ENCODE results near the gene FMNL1. TPM values are rescaled to one million over a fixed set of nuclear protein-coding genes. Genes with fewer than 3 reads are reported as not detected.
A peak's percentile ranks its signal among the peaks of the same experiment; 100 is the strongest.

Gene FMNL1
- polyA plus RNA-seq, 2 of the 4 experiments (the other 2 are of a cell fraction), result 8.6 to 43.9 TPM

GRCh38 chr17:45282683-45283644 lies 61.3 kb downstream of the FMNL1 start:
- DNase-seq (ENCODE audit: low read depth in 1 of 2, low spot score in 1 of 2) (no peak), ATAC-seq (peak; percentile 32 to 49; a peak in 3 of 6 replicates), FAIRE-seq (no peak)
- 80% methylated on average over 21 of the region's 21 CpGs for WGBS (ENCODE audit: missing lambda C conversion rate)
- ChIA-PET CTCF (interaction anchor here (0.7 to 34.8 kb wide), 17 partner anchors 11 to 145 kb away, joined by 3 to 1120 read pairs (median 5); partner anchors contain the start of gene MAP3K14), POLR2A (interaction anchor here (1.2 kb wide), 1 partner anchor 10 kb away, joined by 3 read pairs; no protein-coding TSS in a partner anchor)
- no peak overlapping the region for H3K4me3 ChIP-seq
- H3K27ac ChIP-seq, result peak overlapping the region; percentile 16 to 74; a peak in 3 of 6 replicates
- no peak for TF ChIP-seq REST (IDR thresholded peaks at IDR 0.05)
- TF ChIP-seq HDAC2 (IDR thresholded peaks at IDR 0.05), result no peak
- TF ChIP-seq FOSL2 (IDR thresholded peaks at IDR 0.05), result no peak
- peak; percentile 40; the same call in 1 of the 2 replicates for TF ChIP-seq FOSL2 (CRISPR knock-in tag; IDR thresholded peaks at IDR 0.05)
- H3K4me1 ChIP-seq, result peaks cover 34% of the 10 kb centered on the region
- no peaks in the 10 kb centered on the region for H3K9me3 ChIP-seq
- H3K4me2 ChIP-seq, result no peak overlapping the region

GRCh38 chr17:45283711-45284110 lies 62.0 kb downstream of the FMNL1 start:
- FAIRE-seq, result no peak
- no peak overlapping the region for H3K4me2 ChIP-seq

GRCh38 chr17:45284176-45285140 lies 62.8 kb downstream of the FMNL1 start:
- Histone ChIP-seq H3K4me2 (no peak overlapping the region), H3K4me3 (no peak overlapping the region), H3K27ac (peak overlapping the region; percentile 49 to 74; a peak in 5 of 6 replicates), H3K4me1 (peaks cover 28% of the 10 kb centered on the region), H3K9me3 (no peaks in the 10 kb centered on the region)
- ChIA-PET CTCF (interaction anchor here (0.7 to 34.8 kb wide), 20 partner anchors 9 to 149 kb away, joined by 3 to 1120 read pairs (median 6); partner anchors contain the start of genes ACBD4 and MAP3K14), POLR2A (interaction anchor here (1.2 to 1.4 kb wide), 2 partner anchors 9 to 87 kb away, joined by 3 read pairs; no protein-coding TSS in a partner anchor)
- WGBS (ENCODE audit: missing lambda C conversion rate), result 88% methylated on average over 21 of the region's 21 CpGs
- FAIRE-seq (no peak), ATAC-seq (peak; percentile 41 to 60; a peak in 4 of 6 replicates), DNase-seq (ENCODE audit: low read depth in 1 of 2, low spot score in 1 of 2) (peak in 1 of 2 experiments; percentile 65)
- TF ChIP-seq HOXB13 (CRISPR knock-in tag; IDR thresholded peaks at IDR 0.05; ENCODE audit: low read depth) (no peak), GATA3 (IDR thresholded peaks at IDR 0.05; ENCODE audit: borderline replicate concordance) (no peak), RAD21 (conservative IDR thresholded peaks at IDR 0.05 in 1 of 2, IDR thresholded peaks at IDR 0.05 in 1 of 2) (peak; percentile 28 to 34; a peak in 3 of 5 replicates), CEBPB (IDR thresholded peaks at IDR 0.05) (no peak), TFCP2L1 (CRISPR knock-in tag; IDR thresholded peaks at IDR 0.05) (no peak), ATOH8 (CRISPR knock-in tag; IDR thresholded peaks at IDR 0.05; ENCODE audit: low read depth) (no peak), E2F6 (IDR thresholded peaks at IDR 0.05; ENCODE audit: borderline replicate concordance, low read depth) (no peak), RARB (CRISPR knock-in tag; IDR thresholded peaks at IDR 0.05) (no peak), RFX5 (IDR thresholded peaks at IDR 0.05) (no peak), PHF8 (IDR thresholded peaks at IDR 0.05; ENCODE audit: borderline replicate concordance, low read depth) (no peak), BCL3 (IDR thresholded peaks at IDR 0.05) (no peak), CTCF (IDR thresholded peaks at IDR 0.05) (peak; percentile 44), SMC3 (IDR thresholded peaks at IDR 0.05) (peak; percentile 48; the same call in 2 of the 3 replicates), EHF (CRISPR knock-in tag; IDR thresholded peaks at IDR 0.05) (no peak)

More at GRCh38 chr17:45283711-45284110, 62.0 kb downstream of the FMNL1 start:
- H3K27ac ChIP-seq, result peak overlapping the region; percentile 49 to 74; a peak in 5 of 6 replicates
- no peak; a peak in 1 of 6 replicates for ATAC-seq
- CTCF ChIA-PET, result interaction anchor here (0.7 to 34.8 kb wide), 19 partner anchors 10 to 148 kb away, joined by 3 to 1120 read pairs (median 4); partner anchors contain the start of genes ACBD4 and MAP3K14
- 73% methylated on average over 10 of the region's 10 CpGs for WGBS (ENCODE audit: missing lambda C conversion rate)
- H3K9me3 ChIP-seq, result no peaks in the 10 kb centered on the region
- POLR2A ChIA-PET, result interaction anchor here (1.2 kb wide), 1 partner anchor 10 kb away, joined by 3 read pairs; no protein-coding TSS in a partner anchor
- H3K4me3 ChIP-seq, result no peak overlapping the region
- H3K4me1 ChIP-seq, result peaks cover 29% of the 10 kb centered on the region
- no peak for DNase-seq (ENCODE audit: low read depth in 1 of 2, low spot score in 1 of 2)
- TF ChIP-seq SREBF2 (IDR thresholded peaks at IDR 0.05), result no peak
- no peak for TF ChIP-seq TFCP2L1 (CRISPR knock-in tag; IDR thresholded peaks at IDR 0.05)
- TF ChIP-seq CHD2 (IDR thresholded peaks at IDR 0.05; ENCODE audit: low read length, partially characterized antibody), result no peak
- no peak for TF ChIP-seq KDM1A (IDR thresholded peaks at IDR 0.05; ENCODE audit: low read depth)
